Right kidney (tissue), 9 donors: ENCODE measurements around the gene OXSM.

Experiments used
- DNase-seq: peaks from one replicate; pipeline ENCODE4 v3.0.0-alpha.2; 2016
- long read RNA-seq, 8 donors: transcript quantifications; one replicate each; lab custom pipeline, GENCODE V29; 2026

The OXSM gene
- long read RNA-seq, donor 1, transcript OXSM-201 (3 exons, 1,519 nt): major isoform, 11 of 30 reads
- long read RNA-seq, donor 1, partial matches to known transcripts: 14 of 30 reads
- long read RNA-seq, donor 1, other reads (novel, unspliced or antisense): 0 of 30 reads
- long read RNA-seq, donor 2, partial matches to known transcripts: 0 of 3 reads
- long read RNA-seq, donor 2, other reads (novel, unspliced or antisense): 0 of 3 reads
- long read RNA-seq, donor 3, transcript OXSM-201 (3 exons, 1,519 nt): major isoform, 5 of 5 reads
- long read RNA-seq, donor 3, partial matches to known transcripts: 0 of 5 reads
- long read RNA-seq, donor 3, other reads (novel, unspliced or antisense): 0 of 5 reads
- long read RNA-seq, donor 4, transcript OXSM-201 (3 exons, 1,519 nt): major isoform, 5 of 5 reads
- long read RNA-seq, donor 4, partial matches to known transcripts: 0 of 5 reads
- long read RNA-seq, donor 4, other reads (novel, unspliced or antisense): 0 of 5 reads
- long read RNA-seq, donor 5, transcript OXSM-201 (3 exons, 1,519 nt): major isoform, 7 of 21 reads
- long read RNA-seq, donor 5, partial matches to known transcripts: 12 of 21 reads
- long read RNA-seq, donor 5, other reads (novel, unspliced or antisense): 0 of 21 reads
- long read RNA-seq, donor 6, transcript OXSM-201 (3 exons, 1,519 nt): major isoform, 7 of 18 reads
- long read RNA-seq, donor 6, partial matches to known transcripts: 11 of 18 reads
- long read RNA-seq, donor 6, other reads (novel, unspliced or antisense): 0 of 18 reads
- long read RNA-seq, donor 7, transcript OXSM-201 (3 exons, 1,519 nt): major isoform, 10 of 25 reads
- long read RNA-seq, donor 7, partial matches to known transcripts: 14 of 25 reads
- long read RNA-seq, donor 7, other reads (novel, unspliced or antisense): 0 of 25 reads
- long read RNA-seq, donor 8, transcript OXSM-201 (3 exons, 1,519 nt): major isoform, 7 of 20 reads
- long read RNA-seq, donor 8, partial matches to known transcripts: 13 of 20 reads
- long read RNA-seq, donor 8, other reads (novel, unspliced or antisense): 0 of 20 reads

DNA sequence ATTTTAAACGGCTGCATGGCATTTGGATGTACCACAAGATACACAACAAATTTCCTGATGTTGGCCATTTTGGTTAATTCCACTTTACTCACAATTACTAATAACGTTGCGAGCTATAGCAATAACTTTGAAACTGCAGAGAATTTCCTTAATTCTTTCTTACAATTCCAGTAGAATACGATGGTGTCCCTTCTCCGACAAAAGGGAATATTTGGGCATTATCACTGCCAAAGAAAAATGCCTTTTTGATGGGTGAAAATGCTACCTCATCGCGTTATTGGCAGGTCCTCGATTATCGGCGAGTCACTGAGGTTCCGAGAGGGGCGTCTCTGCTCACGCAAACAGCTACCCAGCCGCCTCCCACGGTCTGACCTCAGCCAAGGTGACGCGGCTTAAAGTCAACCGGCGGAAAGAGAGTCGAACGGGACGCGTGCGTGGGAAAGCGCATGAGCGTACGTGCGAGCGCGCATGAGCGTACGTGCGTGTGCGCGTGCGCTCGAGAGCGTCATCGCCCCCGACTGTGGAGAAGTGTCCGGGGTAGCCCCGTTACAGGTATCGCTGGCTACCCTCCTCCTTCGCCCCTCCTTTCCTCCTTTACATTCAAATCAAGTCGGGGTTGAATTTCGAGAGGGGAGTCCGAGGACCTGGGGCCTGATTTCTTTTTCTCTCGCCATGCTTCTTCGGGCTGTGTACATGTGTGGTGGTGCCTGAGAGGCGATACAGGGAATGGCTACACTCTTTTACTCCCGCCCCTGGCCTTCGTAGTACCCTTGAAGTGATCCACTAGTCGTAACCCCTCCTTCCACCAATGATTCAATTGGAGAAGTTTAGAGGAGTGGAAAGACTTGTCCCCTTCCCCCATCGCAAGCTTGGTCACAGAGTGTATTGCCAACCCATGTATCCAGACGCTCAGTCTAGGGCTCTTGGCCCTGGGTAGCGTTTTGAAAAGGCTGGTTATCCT, at the start of gene OXSM:
TSS of gene OXSM (plus strand) at position 495 of the 961 bp plus-strand sequence. CDS start 931 bp downstream, outside the sequence.
- peak; percentile 88 for DNase-seq

DNA sequence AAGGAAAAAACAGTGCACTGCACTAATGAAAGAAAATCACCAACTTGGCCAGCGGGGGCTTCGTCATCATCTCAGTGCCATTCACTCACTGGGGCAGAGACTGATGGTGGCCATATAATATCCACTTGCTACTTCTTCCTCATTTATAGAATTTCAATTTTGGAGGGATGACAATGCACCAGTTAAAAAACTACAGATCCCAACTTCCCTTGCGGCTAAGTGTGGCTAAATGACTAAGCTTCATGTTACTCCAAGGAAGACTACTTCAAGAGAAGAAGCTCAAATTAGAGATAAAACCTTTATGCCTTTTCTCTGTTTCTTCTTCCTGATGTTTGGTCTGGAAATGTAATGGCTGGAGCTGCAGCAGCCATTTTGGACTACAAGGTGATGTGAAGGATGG, 45.4 kb upstream of the OXSM start:
- DNase-seq: no peak

GRCh38 chr3:25747033-25747432, 42.9 kb upstream of the OXSM start:
- no peak for DNase-seq

DNA sequence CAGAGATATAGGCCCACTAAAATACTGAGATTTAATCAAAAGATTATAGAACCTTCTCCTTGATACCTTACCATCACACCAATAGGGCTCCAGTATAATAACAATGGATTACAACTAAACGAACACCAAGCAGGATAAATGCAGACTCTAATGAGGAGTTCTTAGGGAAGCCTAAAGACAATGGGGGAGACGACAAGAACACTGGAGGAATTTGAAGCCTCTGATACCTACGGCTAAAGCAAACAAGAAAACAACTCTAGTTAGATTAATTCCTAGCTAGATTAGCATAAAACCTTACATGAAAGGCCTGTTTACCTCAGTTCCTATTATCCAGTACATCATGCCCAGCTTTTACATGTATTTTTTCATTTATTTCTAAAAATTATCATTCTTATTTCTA, 41.7 kb upstream of the OXSM start:
- DNase-seq: no peak

GRCh38 chr3:25749031-25749581, 40.8 kb upstream of the OXSM start:
- no peak for DNase-seq

- no peak for DNase-seq
Measured at GRCh38 chr3:25751048-25751447, 38.8 kb upstream of the OXSM start.

GRCh38 chr3:25751725-25752124, 38.2 kb upstream of the OXSM start:
- DNase-seq: no peak

DNA sequence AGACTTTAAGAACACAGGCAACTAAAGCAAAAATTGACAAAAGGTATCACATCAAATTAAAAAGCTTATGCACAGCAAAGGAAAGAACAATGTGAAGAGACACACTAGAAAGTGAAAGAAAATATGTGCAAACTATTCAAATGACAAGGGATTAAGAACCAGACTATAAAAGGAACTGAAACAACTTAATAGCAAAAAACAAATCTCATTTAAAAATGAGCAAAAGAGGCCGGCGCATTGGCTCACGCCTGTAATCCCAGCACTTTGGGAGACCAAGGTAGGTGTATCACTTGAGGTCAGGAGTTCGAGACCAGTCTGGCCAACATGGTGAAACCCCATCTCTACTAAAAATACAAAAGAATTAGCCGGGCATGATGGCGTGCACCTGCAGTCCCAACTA, 21.0 kb upstream of the OXSM start:
- no peak for DNase-seq

DNA sequence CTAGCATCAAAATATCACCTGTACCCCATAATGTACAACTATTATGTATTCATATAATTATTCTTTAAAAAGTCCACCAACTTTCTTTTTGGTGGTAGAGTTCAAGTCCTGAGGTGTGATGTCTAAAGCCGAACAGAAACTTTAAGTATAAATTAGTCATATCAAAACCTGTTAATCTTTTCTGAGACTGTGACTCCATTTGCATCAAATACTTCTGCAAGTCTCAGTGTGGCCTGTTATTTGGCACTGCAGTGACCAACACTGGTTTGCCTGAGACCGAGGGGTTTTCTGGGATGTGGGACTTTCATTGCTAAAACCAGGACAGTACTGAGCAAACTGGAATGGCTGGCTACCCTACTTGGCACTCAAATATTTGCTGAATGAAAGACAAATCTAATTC, 14.0 kb upstream of the OXSM start:
- DNase-seq: no peak

DNA sequence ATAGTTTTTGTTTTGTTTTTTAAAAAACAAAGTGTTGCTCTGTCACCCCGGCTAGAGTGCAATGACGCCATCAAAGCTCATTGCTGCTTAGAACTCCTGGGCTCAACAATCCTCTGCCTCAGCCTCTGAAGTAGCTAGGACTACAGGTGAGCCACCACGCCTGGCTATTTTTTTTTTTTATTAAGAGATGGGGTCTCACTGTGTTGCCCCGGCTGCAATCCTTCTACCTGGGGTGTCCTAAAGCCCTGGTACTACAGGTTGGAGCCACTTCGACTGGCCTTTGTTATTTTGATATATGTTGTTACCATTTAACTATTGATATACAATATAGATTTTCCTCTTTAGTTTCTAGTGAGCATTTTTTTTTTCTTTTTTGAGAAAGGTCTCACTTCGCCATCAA, 9.3 kb upstream of the OXSM start:
- no peak for DNase-seq

GRCh38 chr3:25781145-25781757, 8.6 kb upstream of the OXSM start:
- DNase-seq: no peak

DNA sequence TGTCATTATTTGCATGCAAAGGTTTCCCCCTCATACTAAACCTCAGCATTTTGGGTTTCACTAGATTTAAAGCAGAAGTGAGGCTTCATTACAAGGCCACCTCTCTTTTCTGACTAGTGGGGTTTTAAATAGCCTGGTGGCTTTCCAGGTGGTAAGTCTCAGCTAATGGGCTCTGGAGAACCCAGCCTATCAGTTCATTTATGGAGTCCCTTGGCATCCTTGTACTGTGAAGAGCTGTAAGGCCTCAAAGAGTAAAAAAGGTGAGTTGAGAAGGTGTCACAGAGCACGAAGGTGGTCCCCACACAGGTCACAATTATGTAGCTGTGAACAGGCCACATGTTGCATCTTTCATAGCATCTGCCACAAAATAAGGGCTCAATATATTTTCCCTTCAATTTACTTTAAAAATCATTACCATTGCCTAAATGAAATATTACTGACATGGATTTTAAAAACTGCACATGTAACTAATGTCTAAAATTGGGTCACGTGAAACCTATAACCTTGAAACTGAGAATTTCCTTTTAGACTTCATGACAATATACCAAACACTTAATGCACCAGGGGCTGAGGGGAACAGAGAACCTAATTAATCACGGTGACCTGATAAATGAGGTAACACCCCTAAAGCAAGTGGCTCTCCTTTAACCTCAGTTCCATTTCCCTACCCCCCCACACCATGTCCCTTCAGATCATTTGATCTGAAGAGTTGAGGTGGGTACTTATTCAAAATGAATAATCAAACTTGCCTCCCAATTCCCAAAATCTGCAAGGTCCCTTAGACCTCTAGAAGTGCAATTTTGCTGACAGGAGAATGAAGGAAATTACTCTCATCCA, 7.9 kb upstream of the OXSM start:
- no peak for DNase-seq

GRCh38 chr3:25782636-25782937, 7.3 kb upstream of the OXSM start:
- DNase-seq: no peak

DNA sequence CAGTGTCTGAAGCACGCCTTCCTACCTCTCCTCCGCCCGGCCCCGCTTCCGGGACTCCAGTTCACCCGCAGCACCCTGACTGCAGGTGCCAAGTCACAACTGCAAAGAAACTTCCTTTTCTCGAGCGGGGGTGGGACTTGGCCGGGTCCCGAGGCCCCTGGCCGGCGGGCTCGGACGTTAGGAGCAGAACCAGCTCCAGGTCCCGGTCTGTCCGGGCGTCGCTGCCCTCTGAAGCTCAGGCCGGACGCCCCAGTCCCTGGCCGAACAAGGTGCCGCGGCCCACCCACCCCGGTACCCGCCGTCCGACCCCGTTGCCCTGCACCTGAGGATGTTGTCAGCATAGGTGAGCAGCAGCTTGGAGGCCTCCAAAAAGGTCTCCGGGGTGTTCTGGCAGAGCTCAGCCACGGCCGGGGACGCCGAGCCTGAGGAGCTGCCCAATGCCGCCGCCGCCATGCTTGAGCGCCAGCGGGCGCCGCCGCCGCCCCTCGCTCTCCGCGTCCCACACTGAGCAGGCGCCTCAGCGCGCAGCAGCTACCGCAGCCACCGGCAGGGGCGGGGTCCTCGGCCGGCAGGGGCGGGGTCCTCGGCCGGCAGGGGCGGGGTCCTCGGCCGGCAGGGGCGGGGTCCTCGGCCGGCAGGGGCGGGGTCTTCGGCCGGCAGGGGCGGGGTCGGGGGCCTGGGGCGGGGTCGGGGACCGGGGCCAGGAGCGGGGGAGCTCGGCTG, 6.8 kb upstream of the OXSM start, which contains the start of gene NGLY1:
TSS of gene NGLY1 (minus strand) at position 506 of the 723 bp plus-strand sequence. CDS start at position 453, 53 bp downstream.
- peak; percentile 92 for DNase-seq

- peak; percentile 82 for DNase-seq
Measured at GRCh38 chr3:25783661-25784512, 6.0 kb upstream of the OXSM start.

DNA sequence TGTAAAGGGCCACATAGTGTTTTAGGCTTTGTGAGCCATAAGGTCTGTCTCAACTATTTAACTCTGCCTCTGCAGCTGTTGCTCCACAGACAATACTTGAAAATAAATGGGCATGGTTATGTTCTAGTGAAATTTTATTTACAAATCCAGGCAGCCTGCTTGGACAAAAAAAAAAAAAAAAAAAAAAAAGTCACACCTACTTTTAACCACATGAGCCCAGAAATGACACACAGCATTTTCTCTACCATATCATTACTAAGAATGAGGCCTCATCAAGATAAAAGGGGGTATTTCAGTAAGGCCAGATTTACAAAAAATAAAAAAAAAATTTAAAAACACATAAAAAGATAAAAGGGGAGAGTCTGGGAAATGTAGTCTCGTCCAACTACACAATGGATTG, 4.9 kb upstream of the OXSM start:
- DNase-seq: no peak

DNA sequence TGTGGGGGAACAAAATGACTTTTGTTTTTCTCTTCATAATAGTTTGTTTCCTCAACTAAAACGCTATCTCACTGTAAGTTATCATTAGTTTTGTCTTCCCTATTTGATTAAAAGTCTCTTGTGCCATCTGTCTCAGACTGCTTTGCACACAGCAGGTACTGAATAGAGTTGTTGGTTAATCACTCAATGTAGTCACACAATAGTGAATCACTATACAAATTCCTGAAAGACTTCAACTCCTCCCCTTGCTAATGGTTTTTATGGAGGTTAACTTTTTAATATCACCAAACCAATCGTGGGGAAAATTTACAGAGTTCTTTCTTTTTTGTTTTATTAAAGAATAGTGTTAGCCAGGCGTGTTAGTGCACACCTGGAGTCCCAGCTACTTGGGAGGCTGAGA, 4.1 kb upstream of the OXSM start:
- no peak for DNase-seq

DNA sequence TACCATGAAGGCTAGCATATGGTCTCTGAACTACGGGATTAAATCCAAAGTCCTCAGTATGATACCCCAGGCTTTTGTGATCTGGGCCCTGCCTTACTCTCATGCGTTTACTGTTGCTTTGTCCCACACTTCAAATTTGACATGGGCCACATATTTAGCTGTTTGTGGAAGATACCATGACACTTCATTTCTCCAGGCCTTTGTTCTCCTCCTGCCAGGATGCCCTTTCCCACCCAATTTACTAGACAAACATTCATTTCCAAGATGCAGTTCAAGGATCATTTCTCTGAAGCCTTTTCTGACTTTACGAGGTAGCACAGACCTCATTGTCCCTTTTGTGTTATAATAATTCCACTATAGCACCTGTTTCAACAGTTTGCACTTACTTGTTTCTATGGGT, 2.2 kb upstream of the OXSM start:
- DNase-seq: no peak

DNA sequence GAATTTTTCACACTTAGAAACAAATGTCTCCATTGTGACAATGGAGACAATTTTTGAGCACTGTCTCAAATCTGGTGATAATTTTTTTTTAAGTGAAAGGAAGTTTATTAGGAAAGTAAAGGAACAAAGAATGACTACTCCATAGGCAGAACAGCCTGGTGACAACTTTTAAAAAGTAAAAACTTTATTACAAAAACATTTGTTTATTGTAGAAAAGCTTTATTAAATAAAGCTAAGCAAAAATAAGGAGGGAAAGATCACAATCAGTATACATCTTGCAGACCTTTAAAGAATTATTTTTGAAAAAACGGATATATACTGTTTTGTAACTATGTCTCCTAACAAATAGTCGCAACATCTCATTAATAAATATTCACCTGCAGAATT, 688 bp upstream of the OXSM start:
- no peak for DNase-seq
